ENCODE results near the gene THOC5. TPM values are rescaled to one million over a fixed set of nuclear protein-coding genes. Genes with fewer than 3 reads are reported as not detected.

The THOC5 gene
- total RNA-seq, 3 donors from 2014 or later, result 33.2 to 55.4 (median 48.0) TPM

DNA sequence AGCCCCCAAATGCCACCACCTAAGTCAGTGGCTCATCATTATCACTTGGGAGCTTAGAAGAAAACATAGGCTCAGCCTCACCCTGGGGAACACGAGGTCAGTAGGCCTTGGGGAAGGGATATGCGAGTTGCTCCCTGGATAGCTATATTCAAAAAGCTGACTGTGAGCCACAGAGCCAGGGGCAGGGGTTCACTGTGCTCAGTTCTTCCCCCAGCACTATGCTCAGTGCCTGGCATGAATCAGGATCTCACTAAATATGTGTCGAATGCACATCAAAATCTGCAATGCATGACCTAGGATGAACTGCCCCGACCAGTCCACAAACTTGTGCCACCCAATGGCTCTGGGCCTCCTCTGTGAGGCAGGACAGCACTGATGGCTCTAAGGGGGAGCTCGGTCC is 35.1 kb downstream of the THOC5 start:
- Histone ChIP-seq H3K27ac (peak overlapping the region; percentile 4 to 61), H3K27me3 (no peaks in the 10 kb centered on the region), H3K9me3 (no peaks in the 10 kb centered on the region), H3K36me3 (peaks cover 4% of the 10 kb centered on the region), H3K4me3 (no peak overlapping the region), H3K4me1 (no peaks in the 10 kb centered on the region)
- intact Hi-C loops (cut with DNase I; ENCODE audit: low total_unique reads), result no loop called here
- no peak for DNase-seq (ENCODE audit: low spot score in 2 of 2)
- TF ChIP-seq, protein P1, sequence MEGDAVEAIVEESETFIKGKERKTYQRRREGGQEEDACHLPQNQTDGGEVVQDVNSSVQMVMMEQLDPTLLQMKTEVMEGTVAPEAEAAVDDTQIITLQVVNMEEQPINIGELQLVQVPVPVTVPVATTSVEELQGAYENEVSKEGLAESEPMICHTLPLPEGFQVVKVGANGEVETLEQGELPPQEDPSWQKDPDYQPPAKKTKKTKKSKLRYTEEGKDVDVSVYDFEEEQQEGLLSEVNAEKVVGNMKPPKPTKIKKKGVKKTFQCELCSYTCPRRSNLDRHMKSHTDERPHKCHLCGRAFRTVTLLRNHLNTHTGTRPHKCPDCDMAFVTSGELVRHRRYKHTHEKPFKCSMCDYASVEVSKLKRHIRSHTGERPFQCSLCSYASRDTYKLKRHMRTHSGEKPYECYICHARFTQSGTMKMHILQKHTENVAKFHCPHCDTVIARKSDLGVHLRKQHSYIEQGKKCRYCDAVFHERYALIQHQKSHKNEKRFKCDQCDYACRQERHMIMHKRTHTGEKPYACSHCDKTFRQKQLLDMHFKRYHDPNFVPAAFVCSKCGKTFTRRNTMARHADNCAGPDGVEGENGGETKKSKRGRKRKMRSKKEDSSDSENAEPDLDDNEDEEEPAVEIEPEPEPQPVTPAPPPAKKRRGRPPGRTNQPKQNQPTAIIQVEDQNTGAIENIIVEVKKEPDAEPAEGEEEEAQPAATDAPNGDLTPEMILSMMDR (IDR thresholded peaks at IDR 0.05), result no peak
- TF ChIP-seq POLR2A (IDR thresholded peaks at IDR 0.05), result no peak
- TF ChIP-seq POLR2AphosphoS5 (IDR thresholded peaks at IDR 0.05), result no peak

GRCh38 chr22:29517215-29517908 is 36.2 kb downstream of the THOC5 start:
- Histone ChIP-seq H3K36me3 (peaks cover 8% of the 10 kb centered on the region), H3K27me3 (no peaks in the 10 kb centered on the region), H3K9me3 (no peaks in the 10 kb centered on the region), H3K4me3 (no peak overlapping the region), H3K27ac (peak overlapping the region; percentile 16 to 61), H3K4me1 (no peaks in the 10 kb centered on the region)
- peak in 2 of 3 donors; percentile 25 to 35 for TF ChIP-seq POLR2AphosphoS5 (IDR thresholded peaks at IDR 0.05)
- TF ChIP-seq, protein P1 (IDR thresholded peaks at IDR 0.05), result no peak
- TF ChIP-seq POLR2A (IDR thresholded peaks at IDR 0.05), result no peak
- intact Hi-C loops (cut with DNase I; ENCODE audit: low total_unique reads), result no loop called here
- peak; percentile 61 to 67 for DNase-seq (ENCODE audit: low spot score in 2 of 2)

DNA sequence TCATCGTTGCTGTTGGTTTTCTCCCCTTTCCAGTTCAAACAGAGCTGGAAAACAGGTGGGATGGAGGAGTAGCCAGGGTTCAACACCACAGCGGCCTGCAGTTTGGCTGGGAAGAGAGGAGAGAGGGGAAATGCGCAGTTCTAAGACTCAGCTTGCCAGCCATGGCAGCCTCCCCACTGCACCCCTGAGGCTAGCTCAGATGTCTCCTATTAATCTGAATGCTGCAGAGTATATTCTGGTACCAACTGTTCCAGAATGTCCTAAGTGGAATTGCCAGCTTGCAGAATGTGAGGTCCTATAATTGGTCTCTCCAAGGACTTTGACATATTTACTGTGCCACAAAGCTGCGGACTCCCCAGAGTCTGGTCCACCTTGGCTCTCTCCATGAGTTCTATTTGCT is 41.5 kb downstream of the THOC5 start:
- intact Hi-C loops (cut with DNase I; ENCODE audit: low total_unique reads), result no loop called here
- no peak for DNase-seq (ENCODE audit: low spot score in 2 of 2)
- Histone ChIP-seq H3K4me1 (no peaks in the 10 kb centered on the region), H3K36me3 (peaks cover 20% of the 10 kb centered on the region), H3K4me3 (no peak overlapping the region), H3K27me3 (no peaks in the 10 kb centered on the region), H3K9me3 (no peaks in the 10 kb centered on the region), H3K27ac (no peak overlapping the region)
- TF ChIP-seq, protein P1 (IDR thresholded peaks at IDR 0.05), result no peak

GRCh38 chr22:29511126-29511862 is 42.3 kb downstream of the THOC5 start:
- Histone ChIP-seq H3K27ac (no peak overlapping the region), H3K4me3 (no peak overlapping the region), H3K36me3 (peaks cover 20% of the 10 kb centered on the region), H3K27me3 (no peaks in the 10 kb centered on the region), H3K4me1 (no peaks in the 10 kb centered on the region), H3K9me3 (no peaks in the 10 kb centered on the region)
- no peak for DNase-seq (ENCODE audit: low spot score in 2 of 2)
- intact Hi-C loops (cut with DNase I; ENCODE audit: low total_unique reads), result no loop called here
- TF ChIP-seq POLR2A (IDR thresholded peaks at IDR 0.05) (no peak), POLR2AphosphoS5 (IDR thresholded peaks at IDR 0.05) (no peak)
- TF ChIP-seq, protein P1 (IDR thresholded peaks at IDR 0.05), result no peak

DNA sequence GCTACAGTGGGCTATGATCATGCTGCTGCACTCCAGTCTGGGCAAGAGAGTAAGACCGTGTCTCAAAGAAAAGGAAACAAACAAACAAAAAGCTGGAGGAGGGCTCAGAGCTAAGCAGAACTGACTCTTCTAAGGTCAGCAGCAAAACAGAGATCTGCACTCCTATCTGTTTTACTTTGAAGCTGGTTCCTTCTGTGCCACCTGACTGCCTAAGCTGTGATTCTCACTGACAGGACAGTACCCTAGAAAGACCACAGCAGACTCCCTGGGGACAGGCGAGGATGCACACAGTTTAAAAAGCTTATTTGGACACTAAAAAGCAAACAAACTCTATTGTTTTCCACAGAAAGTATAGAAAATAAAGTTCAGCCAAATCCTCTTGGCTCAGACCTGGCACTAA is 43.0 kb downstream of the THOC5 start:
- H3K27me3 ChIP-seq, result no peaks in the 10 kb centered on the region
- no peaks in the 10 kb centered on the region for H3K4me1 ChIP-seq
- H3K9me3 ChIP-seq, result no peaks in the 10 kb centered on the region
- DNase-seq (ENCODE audit: low spot score in 2 of 2), result no peak
- TF ChIP-seq, protein P1 (IDR thresholded peaks at IDR 0.05), result no peak
- TF ChIP-seq POLR2A (IDR thresholded peaks at IDR 0.05), result no peak
- TF ChIP-seq POLR2AphosphoS5 (IDR thresholded peaks at IDR 0.05), result no peak
- intact Hi-C loops (cut with DNase I; ENCODE audit: low total_unique reads), result no loop called here
- H3K36me3 ChIP-seq, result peaks cover 20% of the 10 kb centered on the region
- H3K4me3 ChIP-seq, result no peak overlapping the region
- no peak overlapping the region for H3K27ac ChIP-seq

All from breast epithelium (tissue), 4 donors.